A549 (cell line): ENCODE results near the gene ZNF436. TPM values are rescaled to one million over a fixed set of nuclear protein-coding genes. Genes with fewer than 3 reads are reported as not detected.
A peak's percentile ranks its signal among the peaks of the same experiment; 100 is the strongest.

ENCODE experiments used
- ATAC-seq, 2 experiments: fragments of 200-7000 bp in 1 of 2; fragments of >200 bp in 1 of 2; cut with Nextera tagmentation in 1 of 2; cut with Tn5 transposase in 1 of 2; 3 replicates each; pipeline versions ENCODE4 v1.8.0 to v1.9.1; 2018 to 2020; ENCODE audit warnings: mild to moderate bottlenecking in 1 of 2, moderate library complexity in 1 of 2
- CTCF ChIA-PET: fragments of 300-600 bp; sonication (Branson Sonifier 250); formaldehyde crosslinking; extraction: SDS; loops from one replicate; lab custom pipeline; 2021; ENCODE audit warnings: antibody characterized with exemption, inconsistent platforms; lab: Yijun Ruan, JAX
- POLR2A ChIA-PET: fragments of 350-600 bp; formaldehyde crosslinking; extraction: SDS; loops from one replicate; lab custom pipeline; 2021; ENCODE audit warnings: antibody characterized with exemption, inconsistent platforms; lab: Yijun Ruan, JAX
- DNase-seq, 2 experiments: peaks; one replicate each; pipeline versions ENCODE4 v3.0.0 to v3.0.0-alpha.2; 2011 to 2016; ENCODE audit warnings: low read depth in 1 of 2, low spot score in 1 of 2
- FAIRE-seq: peaks from 2 replicates; lab custom pipeline; 2011; peaks lifted over from hg19 to GRCh38; lab: Jason Lieb, UNC
- H3K27ac ChIP-seq, 2 experiments: fragments of >200 bp; sonication (Bioruptor Twin); formaldehyde crosslinking; 3 replicates each; pipeline ENCODE4 v1.5.1; 2016 to 2017
- H3K4me1 ChIP-seq: fragments of >200 bp; sonication (Bioruptor Twin); formaldehyde crosslinking; 3 replicates; pipeline ENCODE4 v1.6.1; 2016
- H3K4me2 ChIP-seq: fragments of >200 bp; sonication (Bioruptor Twin); formaldehyde crosslinking; 3 replicates; pipeline ENCODE4 v1.6.1; 2016
- H3K4me3 ChIP-seq: fragments of >200 bp; sonication (Bioruptor Twin); formaldehyde crosslinking; 3 replicates; pipeline ENCODE4 v1.5.1; 2016
- H3K9me3 ChIP-seq: fragments of >200 bp; sonication (Bioruptor Twin); formaldehyde crosslinking; 3 replicates; pipeline ENCODE4 v1.6.1; 2016
- ATOH8 ChIP-seq: fragments of 250-450 bp; sonication (Bioruptor Pico); IDR thresholded peaks from 2 replicates; pipeline ENCODE4 v1.5.0; 2020; ENCODE audit warnings: low read depth, mild to moderate bottlenecking, moderate library complexity
- BCL3 ChIP-seq: fragments of >200 bp; sonication (Bioruptor Twin); formaldehyde crosslinking; IDR thresholded peaks from 3 replicates; pipeline ENCODE4 v1.6.1; 2016
- CEBPB ChIP-seq, 2 experiments: fragments of >200 bp in 1 of 2; sonication (Bioruptor Twin) in 1 of 2; formaldehyde crosslinking in 1 of 2; IDR thresholded peaks; 2 replicates each; pipeline ENCODE4 v1.6.1; 2012 to 2016
- CHD4 ChIP-seq: fragments of 200-600 bp; sonication (generic); IDR thresholded peaks from 2 replicates; pipeline ENCODE4 v1.6.1; 2016; ENCODE audit warnings: antibody characterized with exemption, mild to moderate bottlenecking, borderline replicate concordance
- E2F6 ChIP-seq: IDR thresholded peaks from 2 replicates; pipeline ENCODE4 v1.6.1; 2012; ENCODE audit warnings: low read depth, borderline replicate concordance
- ELK1 ChIP-seq: fragments of 150-350 bp; IDR thresholded peaks from 2 replicates; pipeline ENCODE4 v1.6.1; 2014; ENCODE audit warnings: low read depth, mild to moderate bottlenecking, low read length
- EP300 ChIP-seq, 2 experiments: fragments of >200 bp; sonication (Bioruptor Twin); formaldehyde crosslinking; IDR thresholded peaks; 2 replicates in 1 of 2; 3 replicates in 1 of 2; pipeline ENCODE4 v1.6.1; 2016 to 2017
- FOSL2 ChIP-seq, 2 experiments: fragments of 450-650 bp in 1 of 2; fragments of >200 bp in 1 of 2; sonication (Bioruptor Twin) in 1 of 2; formaldehyde crosslinking; IDR thresholded peaks; 2 replicates each; pipeline versions ENCODE4 v1.5.0 to v1.6.1; 2016 to 2020; ENCODE audit warnings: mild to moderate bottlenecking in 1 of 2, moderate library complexity in 1 of 2
- HMGXB4 ChIP-seq: fragments of 250-450 bp; sonication (Bioruptor Pico); IDR thresholded peaks from 2 replicates; pipeline ENCODE4 v1.5.0; 2021; ENCODE audit warnings: mild to moderate bottlenecking, moderate library complexity, borderline replicate concordance
- HOXB13 ChIP-seq: fragments of 250-450 bp; sonication (Bioruptor Pico); IDR thresholded peaks from 2 replicates; pipeline ENCODE4 v1.5.0; 2020; ENCODE audit warnings: low read depth, mild to moderate bottlenecking, moderate library complexity
- JUNB ChIP-seq: fragments of >200 bp; sonication (Bioruptor Twin); formaldehyde crosslinking; IDR thresholded peaks from 2 replicates; pipeline ENCODE4 v1.6.1; 2016
- KDM1A ChIP-seq: fragments of 200-600 bp; sonication (generic); IDR thresholded peaks from 2 replicates; pipeline ENCODE4 v1.6.1; 2016; ENCODE audit warnings: low read depth, mild to moderate bottlenecking
- MAFK ChIP-seq: fragments of 450-650 bp; IDR thresholded peaks from 2 replicates; pipeline ENCODE4 v1.6.1; 2014; ENCODE audit not compliant: partially characterized antibody
- MAX ChIP-seq: IDR thresholded peaks from 2 replicates; pipeline ENCODE4 v1.6.1; 2012
- PBX3 ChIP-seq: IDR thresholded peaks from 2 replicates; pipeline ENCODE4 v1.6.1; 2012
- RCOR1 ChIP-seq: fragments of 150-350 bp; IDR thresholded peaks from 2 replicates; pipeline ENCODE4 v1.6.1; 2014; ENCODE audit warnings: antibody characterized with exemption, low read length, low read depth
- RNF2 ChIP-seq: fragments of 200-600 bp; sonication (generic); IDR thresholded peaks from 2 replicates; pipeline ENCODE4 v1.6.1; 2016; ENCODE audit warnings: low read depth, mild to moderate bottlenecking, antibody characterized with exemption, moderate library complexity, borderline replicate concordance
- WGBS: methylation state at CpG from one replicate; pipeline ENCODE4 v1.1.6; 2017; ENCODE audit errors: missing lambda C conversion rate; 5-methylcytosine and 5-hydroxymethylcytosine counted together
- polyA plus RNA-seq, 4 experiments: library from polyadenylated mRNA; depleted of rRNA in 3 of 4; stranded (reverse); fragments of >200 nt; fragmentation: RNase III in 1 of 4; extraction: RNeasy Plus Mini Kit Qiagen cat#74134 plus additional on column Dnase treatment in 1 of 4; gene quantifications; 2 replicates in 3 of 4; 3 replicates in 1 of 4; pipeline ENCODE4 v1.2.3, GENCODE V29; 2011 to 2017

ZNF436 gene
- polyA plus RNA-seq, 2 of the 4 experiments (the other 2 are of a cell fraction) = 4.7 to 7.5 TPM

- no peaks in the 10 kb centered on the region for H3K9me3 ChIP-seq
- WGBS = 30% methylated on average over 4 of the region's 4 CpGs
- H3K27ac ChIP-seq = peak overlapping the region; percentile 68 to 83
- ATAC-seq (no peak), FAIRE-seq (no peak)
- CTCF ChIA-PET = interaction anchor here (0.6 to 3.3 kb wide), 56 partner anchors 9 to 428 kb away, joined by 3 to 28 read pairs (median 4); partner anchors contain the start of genes HNRNPR, HTR1D and ZNF436
- H3K4me2 ChIP-seq = peak overlapping the region; percentile 72
- TF ChIP-seq KDM1A (0 out of 2 replicates have a peak, but pooled peaks have one; percentile 20), E2F6 (0 out of 2 replicates have a peak, but pooled peaks have one; percentile 27), ATOH8 (CRISPR knock-in tag) (no peak)
- TF ChIP-seq, all 56 proteins: peak for 2
- Histone ChIP-seq H3K4me1 (peaks cover 21% of the 10 kb centered on the region), H3K4me3 (no peak overlapping the region; the same call in 2 of the 3 replicates)
- no peak for DNase-seq
- POLR2A ChIA-PET = interaction anchor here (0.8 to 4.0 kb wide), 5 partner anchors 26 to 60 kb away, joined by 3 to 33 read pairs (median 6); partner anchors contain the start of gene HNRNPR
These were observed 33.7 kb upstream of the ZNF436 start for GRCh38 chr1:23403355-23403734.

- TF ChIP-seq MAX (peak; percentile 85), JUNB (no peak), E2F6 (peak; percentile 17; the same call in 1 of the 2 replicates), FOSL2 (IDR thresholded peaks at IDR 0.05) (no peak), FOSL2 (CRISPR knock-in tag; IDR thresholded peaks at IDR 0.05) (peak; percentile 88)
- Histone ChIP-seq H3K27ac (peak overlapping the region; percentile 68 to 83), H3K4me3 (no peak overlapping the region; the same call in 2 of the 3 replicates), H3K9me3 (no peaks in the 10 kb centered on the region), H3K4me2 (peak overlapping the region; percentile 72), H3K4me1 (peaks cover 21% of the 10 kb centered on the region)
- WGBS = 0% methylated on average over 6 of the region's 6 CpGs
- FAIRE-seq = no peak
- CTCF ChIA-PET = interaction anchor here (0.9 to 3.3 kb wide), 17 partner anchors 9 to 187 kb away, joined by 3 to 28 read pairs (median 10); partner anchors contain the start of genes HTR1D and ZNF436
- POLR2A ChIA-PET = interaction anchor here (1.2 to 4.0 kb wide), 4 partner anchors 26 to 60 kb away, joined by 4 to 33 read pairs (median 6); partner anchors contain the start of gene HNRNPR
- DNase-seq = peak; percentile 53 to 76
- ATAC-seq = peak; percentile 79 to 86
These were observed 33.4 kb upstream of the ZNF436 start for GRCh38 chr1:23403038-23403336.

- 82% methylated on average over 11 of the region's 11 CpGs for WGBS
- CTCF ChIA-PET = interaction anchor here (1.0 to 3.3 kb wide), 11 partner anchors 9 to 187 kb away, joined by 3 to 28 read pairs (median 10); partner anchors contain the start of gene HTR1D
- FAIRE-seq = no peak
- Histone ChIP-seq H3K4me2 (peak overlapping the region; percentile 72), H3K4me3 (no peak overlapping the region)
- TF ChIP-seq CEBPB (IDR thresholded peaks at IDR 0.05) = no peak
- TF ChIP-seq CHD4 = no peak
- no peak for TF ChIP-seq BCL3
- no peak for TF ChIP-seq RCOR1
- no peak for TF ChIP-seq EP300 (IDR thresholded peaks at IDR 0.05)
- no peak for TF ChIP-seq PBX3
- no peak for TF ChIP-seq ELK1
- no peak for TF ChIP-seq HOXB13 (CRISPR knock-in tag)
- TF ChIP-seq HMGXB4 (CRISPR knock-in tag) = no peak
- no peak for TF ChIP-seq RNF2
- TF ChIP-seq MAFK = no peak
- TF ChIP-seq, all 56 proteins: peak for 0
- no peak for ATAC-seq
- no peaks in the 10 kb centered on the region for H3K9me3 ChIP-seq
- POLR2A ChIA-PET = interaction anchor here (2.2 to 4.0 kb wide), 2 partner anchors 34 to 58 kb away, joined by 6 to 33 read pairs; partner anchors contain the start of gene HNRNPR
- H3K4me1 ChIP-seq = peaks cover 21% of the 10 kb centered on the region
- no peak for DNase-seq
- peak overlapping the region; percentile 68 to 83 for H3K27ac ChIP-seq
These were observed 32.8 kb upstream of the ZNF436 start for GRCh38 chr1:23402286-23403037.
